Glomerular endothelial cell (primary cell): ENCODE measurements around the gene PRG2. TPM values are rescaled to one million over a fixed set of nuclear protein-coding genes. Genes with fewer than 3 reads are reported as not detected.
A peak's percentile ranks its signal among the peaks of the same experiment; 100 is the strongest.
"Not testable (repeated sequence)": the region's sequence is repeated elsewhere in the genome, so short reads cannot be mapped to it uniquely, and the experiment has no call there.

ENCODE experiments used
- DNase-seq: peaks from one replicate; pipeline ENCODE4 v3.0.0-alpha.2; 2011; ENCODE audit warnings: low read depth, low spot score; ENCODE audit errors: extremely low read depth
- total RNA-seq: library from RNA; depleted of rRNA; stranded (reverse); fragments of >200 nt; gene quantifications from 2 replicates; pipeline ENCODE4 v1.2.3, GENCODE V29; 2015

Gene PRG2
- total RNA-seq, 1 donor from 2014 or later = not detected

DNA sequence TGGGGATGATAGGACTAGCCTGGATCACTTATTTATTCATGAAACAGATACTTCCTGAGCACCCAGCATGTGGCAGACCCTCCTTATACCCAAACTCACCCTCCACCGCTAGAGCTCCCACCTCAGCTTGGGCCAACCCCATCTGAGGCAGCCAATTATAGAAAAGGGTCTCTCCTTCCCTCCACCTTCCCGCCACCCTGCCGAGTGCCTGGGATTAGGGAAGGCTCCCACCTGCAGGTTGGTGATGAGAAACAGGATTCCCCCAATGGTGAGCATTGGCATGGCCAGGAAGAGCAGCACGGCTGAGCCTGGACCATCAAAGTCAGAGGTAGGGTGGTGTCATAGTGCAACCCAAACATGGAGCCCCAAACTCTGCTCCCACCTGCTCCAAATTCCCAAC, 30.6 kb upstream of the PRG2 start:
- no peak for DNase-seq

GRCh38 chr11:57419146-57419545, 28.7 kb upstream of the PRG2 start:
- no peak for DNase-seq

DNA sequence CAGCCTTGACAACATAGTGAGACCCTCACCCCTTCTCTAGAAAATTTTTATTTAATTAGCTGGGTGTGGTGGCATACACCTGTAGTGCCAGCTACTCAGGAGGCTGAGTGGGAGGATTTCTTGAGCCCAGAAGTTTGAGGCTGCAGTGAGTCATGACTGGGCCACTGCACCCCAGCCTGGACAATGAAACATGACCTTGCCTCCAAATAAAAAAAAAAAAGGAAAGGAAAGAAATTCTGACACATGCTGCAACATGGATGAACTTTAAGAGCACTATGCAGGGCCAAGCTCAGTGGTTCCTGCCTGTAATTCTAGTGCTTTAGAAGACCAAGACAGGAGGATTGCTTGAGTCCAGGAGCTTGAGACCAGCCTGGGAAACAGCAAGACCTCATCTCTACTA, 27.7 kb upstream of the PRG2 start:
- no peak for DNase-seq

DNA sequence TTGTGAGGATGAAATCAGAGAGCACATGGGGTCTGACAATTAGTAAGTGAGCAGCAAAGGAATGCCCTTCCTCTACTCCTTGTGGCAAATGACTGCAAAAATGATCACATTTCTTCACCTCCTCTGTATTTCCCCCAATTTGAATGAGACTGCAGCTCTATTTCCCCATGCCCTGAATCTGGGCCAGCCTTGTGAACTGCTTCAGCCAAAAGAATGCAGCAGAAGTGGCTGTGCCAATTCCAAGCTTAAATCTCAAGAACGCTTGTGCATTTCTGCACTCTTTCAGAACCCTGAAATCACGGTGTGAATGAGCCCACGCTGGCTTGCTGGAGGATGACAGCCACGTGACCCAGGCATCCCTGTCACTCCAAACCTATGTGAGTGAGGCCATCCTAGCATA, 26.6 kb upstream of the PRG2 start:
- DNase-seq = no peak

DNA sequence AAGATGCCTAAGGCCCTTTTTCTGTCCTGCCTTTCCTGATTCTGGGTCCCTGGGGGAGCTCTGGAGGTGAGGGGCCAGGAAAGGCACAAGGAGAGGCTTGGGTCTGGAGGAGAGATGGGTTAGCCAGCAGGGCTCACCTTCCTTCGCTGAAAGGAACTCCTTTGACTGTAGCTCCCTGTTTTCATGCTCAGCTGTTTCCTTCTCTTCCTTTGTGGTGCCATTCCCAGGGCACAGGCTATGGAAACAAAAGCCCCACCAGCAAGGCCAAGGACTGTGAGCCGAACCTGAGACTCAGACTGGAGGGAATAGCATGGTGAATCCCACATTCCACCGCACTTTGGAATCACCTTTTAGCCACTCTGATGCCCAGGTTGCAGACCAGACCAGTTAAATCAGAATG, 26.0 kb upstream of the PRG2 start:
- no peak for DNase-seq

- DNase-seq = no peak
Measured at GRCh38 chr11:57414612-57415212, 24.3 kb upstream of the PRG2 start.

DNA sequence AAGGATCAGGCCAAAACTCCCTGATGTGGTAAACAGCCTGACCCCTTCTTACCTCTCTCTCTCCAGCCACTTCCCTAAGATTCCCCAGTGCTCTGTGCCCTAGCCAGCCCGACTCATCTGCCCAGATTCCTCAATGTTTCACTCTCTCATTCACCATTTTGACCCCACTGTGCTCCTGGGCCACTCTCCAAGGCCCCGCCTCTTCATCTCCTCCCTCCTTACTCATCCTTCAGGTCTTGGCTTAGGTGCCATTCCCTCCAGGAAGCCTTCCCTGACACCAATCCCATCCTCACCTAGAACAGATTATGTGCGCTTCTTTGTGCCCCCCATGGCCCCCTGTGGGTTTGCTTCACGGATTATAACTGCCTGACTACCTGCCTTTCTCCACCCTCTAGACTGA, 23.2 kb upstream of the PRG2 start:
- DNase-seq = no peak

DNA sequence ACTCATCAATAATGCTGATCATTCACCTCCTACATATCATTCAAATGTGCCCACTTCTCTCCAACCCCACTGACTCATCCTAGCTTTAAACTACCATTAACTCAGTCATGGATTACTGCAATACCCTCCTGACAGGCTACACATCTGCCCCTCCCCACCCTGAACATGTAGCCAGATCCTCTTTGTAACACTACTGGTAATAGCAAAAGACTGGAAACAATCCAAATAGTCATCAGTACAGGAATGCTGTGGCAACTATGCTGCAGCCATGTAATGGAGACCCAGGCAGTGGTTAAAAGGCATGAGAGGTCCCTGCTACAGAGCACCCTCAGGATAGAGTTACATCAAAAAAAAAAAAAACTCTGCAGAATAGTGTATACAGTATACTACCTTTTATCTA, 19.8 kb upstream of the PRG2 start:
- no peak for DNase-seq

DNA sequence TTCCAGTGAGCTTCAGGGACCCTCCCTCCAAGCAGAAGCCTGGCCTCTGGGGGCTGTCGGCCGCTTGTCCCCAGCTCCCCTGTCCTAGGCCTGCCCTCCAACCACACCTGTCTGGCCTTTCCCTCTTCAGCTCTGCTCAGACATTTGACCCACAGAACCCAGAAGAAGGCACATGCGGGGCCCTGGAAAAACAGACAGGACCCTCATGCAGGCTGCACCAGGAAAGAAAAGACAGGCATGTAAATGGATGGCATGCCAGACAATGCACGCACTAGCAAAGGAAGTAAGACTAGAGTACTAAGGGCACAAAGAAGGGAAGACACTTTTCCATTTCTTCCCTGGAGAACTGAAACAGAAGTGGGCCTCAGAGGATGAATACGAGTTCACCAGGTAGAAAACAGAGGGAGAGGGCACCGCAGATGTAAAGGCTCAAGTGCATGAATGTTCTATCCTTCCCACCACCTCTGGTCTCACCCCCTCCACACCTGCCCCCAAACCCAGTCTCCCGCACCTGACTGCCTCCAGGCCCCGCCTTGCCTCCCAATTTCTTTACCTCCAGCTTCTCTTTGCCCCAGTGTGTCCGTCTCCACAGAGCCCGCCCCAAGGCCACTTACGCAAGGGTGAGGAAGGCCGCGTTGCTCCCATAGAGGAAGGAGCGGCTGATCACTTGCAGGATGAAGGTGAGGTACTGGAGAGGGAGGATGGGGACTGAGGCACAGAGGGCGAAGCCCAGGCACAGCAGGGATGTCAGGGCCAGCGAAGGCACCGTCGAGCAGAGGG, 19.1 kb upstream of the PRG2 start:
- no peak for DNase-seq

DNA sequence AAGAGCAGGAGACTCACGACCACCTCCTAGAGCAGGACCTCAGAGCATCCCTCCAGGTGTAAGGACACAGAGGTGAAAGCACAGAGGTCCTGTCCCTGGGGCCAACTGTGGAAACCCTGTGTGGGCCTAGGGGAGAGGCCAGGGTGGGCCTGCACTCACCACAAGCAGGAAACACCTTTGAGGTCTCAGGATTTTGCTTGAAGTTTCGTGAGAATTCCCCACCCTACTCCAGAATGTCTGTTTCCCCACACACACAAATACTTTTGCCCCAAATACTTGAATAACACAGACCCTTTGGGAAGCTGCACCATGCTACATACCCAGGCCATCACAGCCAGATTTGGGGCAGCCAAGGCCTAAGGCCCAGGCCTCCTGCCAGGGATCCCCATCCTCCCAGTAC, 18.3 kb upstream of the PRG2 start:
- no peak for DNase-seq

- no peak for DNase-seq
Measured at GRCh38 chr11:57407941-57408475, 17.6 kb upstream of the PRG2 start.

GRCh38 chr11:57407010-57407920, 16.8 kb upstream of the PRG2 start:
- DNase-seq = no peak

DNA sequence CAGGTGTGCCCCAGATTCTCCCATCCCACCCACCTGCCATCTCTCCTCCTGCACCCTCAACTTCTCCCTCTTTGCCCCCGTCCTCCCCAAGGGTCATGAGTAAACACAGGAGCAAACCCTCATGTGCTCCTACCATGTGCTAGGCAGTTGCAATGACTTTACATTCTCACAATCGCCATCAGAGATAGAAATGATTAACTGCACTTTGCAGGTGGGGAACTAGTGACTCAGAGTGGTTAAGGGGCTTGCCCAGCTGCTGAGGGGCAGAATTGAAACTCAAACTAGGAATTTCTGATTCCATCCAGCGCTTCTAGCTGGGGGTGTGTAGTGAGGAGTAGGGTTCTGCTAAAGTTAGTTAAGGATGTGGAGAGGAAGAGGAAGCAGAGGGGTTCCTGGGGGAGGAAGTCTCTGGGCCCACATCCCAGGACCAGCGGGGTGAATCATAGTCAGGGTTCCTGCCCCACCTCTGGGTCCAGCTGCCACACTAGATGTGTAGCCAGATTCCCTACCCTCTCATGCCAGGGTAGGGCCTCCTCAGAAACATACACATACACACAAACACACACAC, 16.0 kb upstream of the PRG2 start:
- DNase-seq = peak; percentile 62

DNA sequence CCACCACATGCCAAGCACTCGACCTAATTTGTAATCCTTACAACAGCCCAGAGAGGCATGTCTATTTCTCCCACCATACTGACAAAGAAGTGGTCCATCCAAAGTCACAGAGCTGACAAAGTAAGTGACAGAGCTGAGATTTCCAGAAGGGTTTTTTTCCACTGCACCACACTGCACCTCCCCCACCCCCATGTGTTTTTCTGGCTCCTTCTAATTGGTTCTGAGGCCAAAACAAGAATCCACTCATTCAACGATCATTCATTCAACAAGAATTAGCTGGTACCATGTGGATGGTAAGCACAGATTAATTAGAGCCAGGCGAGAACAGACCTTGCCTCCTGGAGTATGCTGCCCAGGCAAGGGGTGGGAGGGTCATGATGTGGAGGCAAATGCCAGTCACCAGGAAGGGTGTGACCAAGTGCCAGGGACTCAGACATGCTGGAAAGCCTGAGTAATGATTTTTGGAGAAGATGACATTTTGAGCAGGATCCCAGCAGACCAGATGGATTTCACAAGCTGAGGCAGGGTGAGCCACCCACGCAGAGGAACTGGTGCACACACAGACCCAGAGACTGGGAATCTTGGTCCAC, 14.9 kb upstream of the PRG2 start:
- no peak for DNase-seq

- no peak for DNase-seq
Measured at GRCh38 chr11:57403802-57404147, 13.3 kb upstream of the PRG2 start.

GRCh38 chr11:57403003-57403801, 12.8 kb upstream of the PRG2 start:
- not testable (repeated sequence) for DNase-seq

DNA sequence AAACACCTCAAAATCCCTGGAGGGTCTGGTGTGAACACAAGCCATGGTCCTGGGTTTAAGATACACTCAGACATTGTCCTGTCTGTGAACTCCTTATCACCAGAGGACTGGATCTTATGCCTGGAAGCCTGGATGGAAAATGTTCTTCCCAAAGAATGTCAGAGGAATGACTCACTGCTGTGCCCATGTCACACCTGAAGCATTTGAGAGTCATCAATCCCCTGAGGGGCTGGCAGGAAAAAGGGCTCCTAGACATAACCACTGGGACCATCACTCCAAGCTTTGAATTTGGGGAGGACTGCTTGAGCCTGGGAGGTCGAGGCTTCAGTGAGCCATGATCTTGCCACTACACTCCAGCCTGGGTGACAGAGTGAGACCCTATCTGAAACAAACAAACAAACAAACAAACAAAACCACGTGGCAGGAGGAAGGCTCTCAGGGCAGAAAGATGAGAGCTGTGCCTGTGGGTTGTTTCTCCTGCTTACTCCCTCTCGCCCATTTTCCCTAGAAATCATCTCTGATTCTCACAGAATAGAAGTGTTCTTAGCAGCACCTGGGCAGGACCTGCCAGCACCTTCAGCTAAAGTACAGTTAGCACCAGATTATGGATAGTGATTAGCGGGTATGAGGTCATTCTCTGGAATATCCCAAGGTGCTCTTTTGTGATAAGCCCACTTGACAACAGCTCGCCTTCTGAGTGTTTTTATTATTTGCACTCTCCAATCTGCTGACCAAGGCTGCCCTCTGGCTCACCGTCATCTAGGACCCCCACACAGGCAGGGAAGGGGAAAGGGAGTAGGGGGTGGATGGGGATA, 11.9 kb upstream of the PRG2 start:
- no peak for DNase-seq

- no peak for DNase-seq
Measured at GRCh38 chr11:57399972-57400578, 9.6 kb upstream of the PRG2 start.

- no peak for DNase-seq
Measured at GRCh38 chr11:57399221-57399620, 8.8 kb upstream of the PRG2 start.
